IMR-90 (cell line): ENCODE data around the gene PTGR1. TPM values are rescaled to one million over a fixed set of nuclear protein-coding genes. Genes with fewer than 3 reads are reported as not detected.

Experiments
- ATAC-seq: fragments of 200-7000 bp; cut with Tn5 transposase; 2 replicates; pipeline ENCODE4 v1.9.1; 2020; ENCODE audit warnings: low read depth, mild to moderate bottlenecking, moderate library complexity
- BruUV-seq: library from RNA; stranded (reverse); fragments of 400-500 nt; replicated peaks from 2 replicates; lab custom pipeline; 2021; lab: Mats Ljungman, UMichigan
- CTCF ChIA-PET: fragments of 300-600 bp; formaldehyde crosslinking; extraction: SDS; loops from one replicate; lab custom pipeline; 2021; ENCODE audit warnings: antibody characterized with exemption; lab: Yijun Ruan, JAX
- POLR2A ChIA-PET: fragments of 300-600 bp; sonication (Branson Sonifier 250); formaldehyde crosslinking; loops from one replicate; lab custom pipeline; 2022; ENCODE audit warnings: antibody characterized with exemption; ENCODE audit not compliant: unreplicated experiment; lab: Charles Lee
- DNase-seq: peaks from one replicate; pipeline ENCODE4 v3.0.0; 2013
- H2AFZ ChIP-seq: replicated peaks from 2 replicates; pipeline ENCODE3; 2013; ENCODE audit warnings: low read length, mild to moderate bottlenecking; ENCODE audit not compliant: poor library complexity
- H2AK5ac ChIP-seq: 2 replicates; pipeline ENCODE4 v1.6.1; 2013; ENCODE audit warnings: low read depth, low read length, inconsistent platforms
- H2AK9ac ChIP-seq: replicated peaks from 2 replicates; pipeline ENCODE3; 2013; ENCODE audit warnings: mild to moderate bottlenecking, low read depth, low read length, moderate library complexity; ENCODE audit not compliant: poor library complexity
- H2BK120ac ChIP-seq: 2 replicates; pipeline ENCODE4 v1.6.1; 2013; ENCODE audit warnings: low read depth, low read length, inconsistent platforms
- H2BK15ac ChIP-seq: 3 replicates; pipeline ENCODE4 v1.6.1; 2013; ENCODE audit warnings: low read depth, low read length, inconsistent platforms
- H2BK20ac ChIP-seq: 2 replicates; pipeline ENCODE4 v1.6.1; 2013; ENCODE audit warnings: low read depth, mild to moderate bottlenecking, inconsistent platforms, low read length, moderate library complexity
- H2BK5ac ChIP-seq: 2 replicates; pipeline ENCODE4 v1.6.1; 2013; ENCODE audit warnings: mild to moderate bottlenecking, low read depth, low read length, inconsistent platforms; ENCODE audit not compliant: poor library complexity, severe bottlenecking
- H3K14ac ChIP-seq: replicated peaks from 2 replicates; pipeline ENCODE4 v1.6.1; 2013; ENCODE audit warnings: low read depth, low read length, inconsistent platforms
- H3K18ac ChIP-seq: 2 replicates; pipeline ENCODE4 v1.6.1; 2013; ENCODE audit warnings: low read depth, low read length, control low read depth
- H3K23ac ChIP-seq: 2 replicates; pipeline ENCODE4 v1.6.1; 2013; ENCODE audit warnings: low read depth, low read length, inconsistent platforms
- H3K27ac ChIP-seq: 2 replicates; pipeline ENCODE4 v1.5.1; 2013; ENCODE audit warnings: mild to moderate bottlenecking, control low read depth, low read length; ENCODE audit not compliant: insufficient read depth
- H3K27me3 ChIP-seq: 2 replicates; pipeline ENCODE4 v1.6.1; 2013; ENCODE audit warnings: low read length; ENCODE audit not compliant: control insufficient read depth, insufficient read depth
- H3K36me3 ChIP-seq: 2 replicates; pipeline ENCODE4 v1.6.1; 2013; ENCODE audit warnings: low read length, mixed read lengths; ENCODE audit not compliant: control insufficient read depth, insufficient read depth
- H3K4ac ChIP-seq: 2 replicates; pipeline ENCODE4 v1.6.1; 2013; ENCODE audit warnings: low read depth, low read length, inconsistent platforms
- H3K4me1 ChIP-seq: 2 replicates; pipeline ENCODE4 v1.6.1; 2013; ENCODE audit warnings: low read length, mixed read lengths; ENCODE audit not compliant: control insufficient read depth, insufficient read depth
- H3K4me2 ChIP-seq: 2 replicates; pipeline ENCODE4 v1.6.1; 2013; ENCODE audit warnings: low read depth, mild to moderate bottlenecking, control low read depth, low read length, moderate library complexity
- H3K4me3 ChIP-seq: 2 replicates; pipeline ENCODE4 v1.5.1; 2013; ENCODE audit warnings: low read depth, mild to moderate bottlenecking, control low read depth, low read length, moderate library complexity; ENCODE audit not compliant: insufficient read depth
- H3K56ac ChIP-seq: 2 replicates; pipeline ENCODE4 v1.6.1; 2013; ENCODE audit warnings: low read length, inconsistent platforms; ENCODE audit not compliant: insufficient read depth; ENCODE audit errors: extremely low read depth
- H3K79me1 ChIP-seq, 2 experiments: 2 replicates each; pipeline ENCODE4 v1.6.1; 2013; ENCODE audit warnings: low read length in 2 of 2, inconsistent platforms in 1 of 2, low read depth in 1 of 2
- H3K9ac ChIP-seq: 2 replicates; pipeline ENCODE4 v1.6.1; 2013; ENCODE audit warnings: low read depth, low read length, control low read depth
- H3K9me1 ChIP-seq: 2 replicates; pipeline ENCODE4 v1.6.1; 2013; ENCODE audit warnings: low read length, inconsistent platforms; ENCODE audit not compliant: insufficient read depth
- H3K9me3 ChIP-seq: 2 replicates; pipeline ENCODE4 v1.6.1; 2013; ENCODE audit warnings: low read length; ENCODE audit not compliant: control insufficient read depth, insufficient read depth
- H4K20me1 ChIP-seq: 2 replicates; pipeline ENCODE4 v1.6.1; 2013; ENCODE audit warnings: low read length, inconsistent platforms; ENCODE audit not compliant: insufficient read depth
- H4K5ac ChIP-seq: 2 replicates; pipeline ENCODE4 v1.6.1; 2013; ENCODE audit warnings: mild to moderate bottlenecking, low read depth, low read length, control low read depth
- H4K8ac ChIP-seq, 2 experiments: 2 replicates each; pipeline ENCODE4 v1.6.1; 2013; ENCODE audit warnings: low read depth in 2 of 2, low read length in 2 of 2, control low read depth in 1 of 2, inconsistent platforms in 1 of 2
- H4K91ac ChIP-seq: 2 replicates; pipeline ENCODE4 v1.6.1; 2013; ENCODE audit warnings: low read depth, low read length, inconsistent platforms; ENCODE audit not compliant: insufficient read depth
- CEBPB ChIP-seq: IDR thresholded peaks from 2 replicates; pipeline ENCODE4 v1.6.1; 2012; ENCODE audit warnings: low read depth, low read length, improper control_type of control experiment
- MAFK ChIP-seq: IDR thresholded peaks from 2 replicates; pipeline ENCODE4 v1.6.1; 2012; ENCODE audit warnings: low read depth, low read length, improper control_type of control experiment
- WGBS, 2 experiments: methylation state at CpG; one replicate each; pipeline versions ENCODE4 v1.1.5 to v1.1.7; 2013; ENCODE audit warnings: missing lambda C conversion rate in 2 of 2; ENCODE audit not compliant: insufficient read length in 1 of 2; ENCODE audit errors: extremely low coverage in 2 of 2; 5-methylcytosine and 5-hydroxymethylcytosine counted together
- dilution Hi-C: fragments of 300-500 bp; cut with HindIII; formaldehyde crosslinking; loops from one replicate; pipeline ENCODE4 v1.14.3; 2018; ENCODE audit warnings: low sequenced_read_pairs; ENCODE audit not compliant: unreplicated experiment
- in situ Hi-C: fragments of 300-500 bp; cut with MboI; formaldehyde crosslinking; loops from 3 replicates; pipeline ENCODE4 v1.14.3; 2019; ENCODE audit warnings: low sequenced_read_pairs, inconsistent platforms, mixed read lengths
- intact Hi-C: fragments of 100-400 bp; cut with micrococcal nuclease; formaldehyde crosslinking; loops from 2 replicates; pipeline ENCODE4 v1.10.0; 2022
- polyA plus RNA-seq, 3 experiments: library from polyadenylated mRNA; depleted of rRNA; stranded (reverse); fragments of >200 nt; gene quantifications; 2 replicates each; pipeline ENCODE4 v1.2.3, GENCODE V29; 2012; ENCODE audit warnings: low replicate concordance in 1 of 3
- total RNA-seq: library from RNA; depleted of rRNA; stranded (reverse); fragments of >200 nt; gene quantifications from 2 replicates; pipeline ENCODE4 v1.2.3, GENCODE V29; 2012

Gene PTGR1
- total and polyA plus RNA-seq, 2 of the 4 experiments (the other 2 are of a cell fraction): 45.9 to 72.7 TPM

DNA sequence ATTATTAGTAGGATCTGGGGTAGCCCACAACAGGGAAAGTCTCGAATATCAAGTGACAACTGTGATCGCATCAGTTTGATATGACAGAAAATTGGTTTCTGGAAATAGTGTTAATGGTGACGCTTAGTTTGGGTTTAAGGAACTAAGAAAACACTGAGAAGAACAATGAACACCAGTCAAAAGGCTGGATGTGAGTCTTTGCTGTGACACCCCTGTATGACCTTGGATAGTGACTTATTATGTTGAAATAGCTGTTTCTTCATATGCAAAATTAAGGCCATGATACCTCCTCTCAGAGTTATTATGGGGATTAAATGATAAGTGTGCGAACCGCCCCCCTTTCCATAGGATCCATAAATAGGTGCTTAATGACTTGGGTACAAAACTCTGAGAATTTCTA, 32.6 kb upstream of the PTGR1 start:
- CTCF ChIA-PET: interaction anchor here (0.6 to 1.0 kb wide), 2 partner anchors 17 to 96 kb away, joined by 3 to 4 read pairs; no protein-coding TSS in a partner anchor
- no peak overlapping the region for H2BK120ac ChIP-seq
- peaks cover 1% of the 10 kb centered on the region; the same call in 1 of the 2 replicates for H3K4me1 ChIP-seq
- intact Hi-C loops: loop anchor here (10.0 kb wide), 1 partner anchor 443 kb away; no protein-coding TSS in a partner anchor
- 28% methylated on average over 2 of the region's 5 CpGs; no CpG with 5 or more reads in 1 of the 2 experiments for WGBS, 2 experiments
- peak overlapping the region; percentile 98 for H3K9ac ChIP-seq
- H3K4ac ChIP-seq: peak overlapping the region; percentile 43; the same call in 1 of the 2 replicates
- 0 out of 2 replicates have a peak, but pooled peaks have one; percentile 38 for TF ChIP-seq CEBPB
- no peak for TF ChIP-seq MAFK
- no peaks in the 10 kb centered on the region for H3K27me3 ChIP-seq
- peak overlapping the region in 1 of 2 experiments; percentile 70; a peak in 1 of 4 replicates for H4K8ac ChIP-seq
- H2AFZ ChIP-seq: no peak overlapping the region
- H3K79me1 ChIP-seq: peaks cover 6 to 60% of the 10 kb centered on the region in 2 experiments
- peaks cover 9% of the 10 kb centered on the region; the same call in 1 of the 2 replicates for H3K9me1 ChIP-seq
- POLR2A ChIA-PET: no interaction called here
- ATAC-seq: no peak
- no peak overlapping the region for H4K91ac ChIP-seq
- in situ Hi-C loops: no loop called here
- H3K4me3 ChIP-seq: peak overlapping the region; percentile 70
- H2AK9ac ChIP-seq: no peak overlapping the region
- peak overlapping the region; percentile 95; the same call in 1 of the 2 replicates for H3K23ac ChIP-seq
- dilution Hi-C loops: no loop called here
- H3K4me2 ChIP-seq: peak overlapping the region; percentile 99
- H3K56ac ChIP-seq: peak overlapping the region; percentile 83
- peak overlapping the region; percentile 50; the same call in 1 of the 2 replicates for H2AK5ac ChIP-seq
- no peak overlapping the region for H2BK15ac ChIP-seq
- H4K20me1 ChIP-seq: peaks cover 44% of the 10 kb centered on the region
- H3K9me3 ChIP-seq: no peaks in the 10 kb centered on the region
- peak overlapping the region; percentile 24; the same call in 1 of the 2 replicates for H3K18ac ChIP-seq
- no peak for DNase-seq
- H4K5ac ChIP-seq: peak overlapping the region; percentile 1; the same call in 1 of the 2 replicates
- peak overlapping the region; percentile 85 for H3K14ac ChIP-seq
- H2BK20ac ChIP-seq: no peak overlapping the region
- H3K36me3 ChIP-seq: no peaks in the 10 kb centered on the region
- H3K27ac ChIP-seq: peak overlapping the region; percentile 82; the same call in 1 of the 2 replicates
- H2BK5ac ChIP-seq: peak overlapping the region; percentile 45
- no TSS peak for BruUV-seq
